Measurements from ENCODE around the gene ZNF587. TPM values are rescaled to one million over a fixed set of nuclear protein-coding genes. Genes with fewer than 3 reads are reported as not detected.
"Not testable (repeated sequence)": the region's sequence is repeated elsewhere in the genome, so short reads cannot be mapped to it uniquely, and the experiment has no call there.

The ZNF587 gene
- total RNA-seq, 1 donor from 2014 or later = 20.0 TPM

GRCh38 chr19:57867868-57868492 lies 18.3 kb downstream of the ZNF587 start:
- Histone ChIP-seq H3K27ac (replicated peaks) (no peak overlapping the region), H3K4me1 (peaks cover 8% of the 10 kb centered on the region), H3K36me3 (peaks cover 82% of the 10 kb centered on the region), H3K4me3 (no peak overlapping the region), H3K27me3 (ENCODE audit: low read depth) (no peaks in the 10 kb centered on the region), H3K9me3 (replicated peaks) (peaks cover 95% of the 10 kb centered on the region)
- DNase-seq = no peak
- no peak for TF ChIP-seq CTCF (IDR thresholded peaks at IDR 0.05; ENCODE audit: borderline replicate concordance)
- intact Hi-C loops (cut with micrococcal nuclease) = no loop called here

GRCh38 chr19:57869655-57870054 lies 20.0 kb downstream of the ZNF587 start:
- peaks cover 100% of the 10 kb centered on the region for H3K9me3 ChIP-seq (replicated peaks)
- DNase-seq; H3K4me3 ChIP-seq; H3K4me1 ChIP-seq; intact Hi-C loops (cut with micrococcal nuclease); H3K27me3 ChIP-seq (ENCODE audit: low read depth); H3K27ac ChIP-seq (replicated peaks): not testable (repeated sequence)
- H3K36me3 ChIP-seq = peaks cover 82% of the 10 kb centered on the region

GRCh38 chr19:57870225-57870624 lies 20.6 kb downstream of the ZNF587 start:
- no peak for TF ChIP-seq CTCF (IDR thresholded peaks at IDR 0.05; ENCODE audit: borderline replicate concordance)
- peaks cover 97% of the 10 kb centered on the region for H3K9me3 ChIP-seq (replicated peaks)

GRCh38 chr19:57872450-57872849 lies 22.8 kb downstream of the ZNF587 start:
- intact Hi-C loops (cut with micrococcal nuclease) = no loop called here
- H3K9me3 ChIP-seq (replicated peaks) = peaks cover 97% of the 10 kb centered on the region
- H3K4me3 ChIP-seq = no peak overlapping the region
- no peak overlapping the region for H3K27ac ChIP-seq (replicated peaks)
- H3K27me3 ChIP-seq (ENCODE audit: low read depth) = no peaks in the 10 kb centered on the region
- TF ChIP-seq CTCF (IDR thresholded peaks at IDR 0.05; ENCODE audit: borderline replicate concordance) = no peak
- H3K4me1 ChIP-seq = peaks cover 8% of the 10 kb centered on the region
- H3K36me3 ChIP-seq = peaks cover 77% of the 10 kb centered on the region
- DNase-seq = no peak

More at GRCh38 chr19:57870225-57870624, 20.6 kb downstream of the ZNF587 start:
- no peak for DNase-seq
- H3K4me3 ChIP-seq = no peak overlapping the region
- H3K27ac ChIP-seq (replicated peaks) = no peak overlapping the region
- intact Hi-C loops (cut with micrococcal nuclease) = no loop called here
- peaks cover 8% of the 10 kb centered on the region for H3K4me1 ChIP-seq
- H3K36me3 ChIP-seq = peaks cover 78% of the 10 kb centered on the region
- H3K27me3 ChIP-seq (ENCODE audit: low read depth) = no peaks in the 10 kb centered on the region

- H3K4me3 ChIP-seq; H3K4me1 ChIP-seq; DNase-seq; H3K27me3 ChIP-seq (ENCODE audit: low read depth); H3K27ac ChIP-seq (replicated peaks); intact Hi-C loops (cut with micrococcal nuclease): not testable (repeated sequence)
- Histone ChIP-seq H3K9me3 (replicated peaks) (peaks cover 94% of the 10 kb centered on the region), H3K36me3 (peaks cover 75% of the 10 kb centered on the region)
Observed at GRCh38 chr19:57873883-57874799, 24.5 kb downstream of the ZNF587 start.

GRCh38 chr19:57886046-57886445 lies 36.4 kb downstream of the ZNF587 start:
- Histone ChIP-seq H3K36me3 (peaks cover 29% of the 10 kb centered on the region), H3K4me1 (peaks cover 43% of the 10 kb centered on the region), H3K9me3 (replicated peaks) (peaks cover 19% of the 10 kb centered on the region), H3K27me3 (ENCODE audit: low read depth) (no peaks in the 10 kb centered on the region), H3K27ac (replicated peaks) (peak overlapping the region; percentile 24), H3K4me3 (no peak overlapping the region)
- TF ChIP-seq CTCF (IDR thresholded peaks at IDR 0.05; ENCODE audit: borderline replicate concordance) = no peak
- intact Hi-C loops (cut with micrococcal nuclease) = no loop called here
- DNase-seq = no peak
